Suprapubic skin (tissue), 3 donors: ENCODE measurements around the gene MGAT4B.

Source experiments
- POLR2A ChIP-seq, 2 donors: fragments of 450-650 bp; IDR thresholded peaks; one replicate each; pipeline ENCODE4 v1.6.1; 2017; ENCODE audit warnings: antibody characterized with exemption in 2 of 2, mild to moderate bottlenecking in 2 of 2, moderate library complexity in 2 of 2
- TF ChIP-seq, protein P1 (sequence below), 2 donors: fragments of 200-600 bp in 1 of 2; fragments of 450-650 bp in 1 of 2; sonication (generic) in 1 of 2; IDR thresholded peaks; one replicate each; pipeline ENCODE4 v1.5.1; 2016 to 2019; ENCODE audit warnings: antibody characterized with exemption in 2 of 2, mild to moderate bottlenecking in 1 of 2, moderate library complexity in 1 of 2

DNA sequence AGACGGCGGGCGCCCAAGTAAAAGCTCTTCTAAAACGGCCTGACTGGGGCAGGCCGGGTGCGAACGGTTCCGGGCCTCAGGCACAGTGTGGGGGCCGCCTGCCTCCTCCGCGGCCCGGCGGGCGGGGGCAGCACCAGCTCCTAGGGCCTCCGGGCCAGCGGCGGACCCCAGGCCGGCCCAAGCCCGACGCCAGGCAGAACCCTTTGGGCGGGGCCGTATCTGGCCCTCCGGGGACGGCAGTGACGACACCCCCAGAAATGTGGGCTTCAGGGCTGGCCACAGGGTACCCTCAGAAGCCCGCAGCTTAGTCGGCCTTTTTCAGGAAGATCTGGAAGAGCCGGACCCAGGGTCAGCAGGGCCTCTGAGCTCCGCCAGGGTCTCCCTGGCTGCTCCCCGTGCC, 8.9 kb downstream of the MGAT4B start:
- no peak for TF ChIP-seq POLR2A (IDR thresholded peaks at IDR 0.05)
- TF ChIP-seq, protein P1, sequence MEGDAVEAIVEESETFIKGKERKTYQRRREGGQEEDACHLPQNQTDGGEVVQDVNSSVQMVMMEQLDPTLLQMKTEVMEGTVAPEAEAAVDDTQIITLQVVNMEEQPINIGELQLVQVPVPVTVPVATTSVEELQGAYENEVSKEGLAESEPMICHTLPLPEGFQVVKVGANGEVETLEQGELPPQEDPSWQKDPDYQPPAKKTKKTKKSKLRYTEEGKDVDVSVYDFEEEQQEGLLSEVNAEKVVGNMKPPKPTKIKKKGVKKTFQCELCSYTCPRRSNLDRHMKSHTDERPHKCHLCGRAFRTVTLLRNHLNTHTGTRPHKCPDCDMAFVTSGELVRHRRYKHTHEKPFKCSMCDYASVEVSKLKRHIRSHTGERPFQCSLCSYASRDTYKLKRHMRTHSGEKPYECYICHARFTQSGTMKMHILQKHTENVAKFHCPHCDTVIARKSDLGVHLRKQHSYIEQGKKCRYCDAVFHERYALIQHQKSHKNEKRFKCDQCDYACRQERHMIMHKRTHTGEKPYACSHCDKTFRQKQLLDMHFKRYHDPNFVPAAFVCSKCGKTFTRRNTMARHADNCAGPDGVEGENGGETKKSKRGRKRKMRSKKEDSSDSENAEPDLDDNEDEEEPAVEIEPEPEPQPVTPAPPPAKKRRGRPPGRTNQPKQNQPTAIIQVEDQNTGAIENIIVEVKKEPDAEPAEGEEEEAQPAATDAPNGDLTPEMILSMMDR (IDR thresholded peaks at IDR 0.05) = no peak
